IPS-20b (cell line): ENCODE measurements around the gene EFHC2.
"Not testable (repeated sequence)": the region's sequence is repeated elsewhere in the genome, so short reads cannot be mapped to it uniquely, and the experiment has no call there.

Experiments used
- H3K27ac ChIP-seq: one replicate; pipeline ENCODE4 v1.5.1; 2013; ENCODE audit warnings: low read length
- H3K27me3 ChIP-seq: 2 replicates; pipeline ENCODE4 v1.6.1; 2013; ENCODE audit warnings: mild to moderate bottlenecking, low read length, inconsistent platforms; ENCODE audit not compliant: insufficient read depth
- H3K36me3 ChIP-seq: 2 replicates; pipeline ENCODE4 v1.6.1; 2013; ENCODE audit warnings: low read depth, mild to moderate bottlenecking, inconsistent platforms, low read length, moderate library complexity; ENCODE audit not compliant: insufficient read depth
- H3K4me1 ChIP-seq: 2 replicates; pipeline ENCODE4 v1.6.1; 2013; ENCODE audit warnings: mild to moderate bottlenecking, control low read depth, inconsistent platforms, low read length, moderate library complexity; ENCODE audit not compliant: insufficient read depth
- H3K4me3 ChIP-seq: 2 replicates; pipeline ENCODE4 v1.5.1; 2013; ENCODE audit warnings: mild to moderate bottlenecking, low read length, inconsistent platforms
- H3K9ac ChIP-seq: 2 replicates; pipeline ENCODE4 v1.6.1; 2013; ENCODE audit warnings: low read depth, mild to moderate bottlenecking, inconsistent platforms, low read length, moderate library complexity
- H3K9me3 ChIP-seq: 2 replicates; pipeline ENCODE4 v1.6.1; 2013; ENCODE audit warnings: mild to moderate bottlenecking, low read depth, low read length, inconsistent platforms; ENCODE audit not compliant: insufficient read depth

Gene EFHC2

DNA sequence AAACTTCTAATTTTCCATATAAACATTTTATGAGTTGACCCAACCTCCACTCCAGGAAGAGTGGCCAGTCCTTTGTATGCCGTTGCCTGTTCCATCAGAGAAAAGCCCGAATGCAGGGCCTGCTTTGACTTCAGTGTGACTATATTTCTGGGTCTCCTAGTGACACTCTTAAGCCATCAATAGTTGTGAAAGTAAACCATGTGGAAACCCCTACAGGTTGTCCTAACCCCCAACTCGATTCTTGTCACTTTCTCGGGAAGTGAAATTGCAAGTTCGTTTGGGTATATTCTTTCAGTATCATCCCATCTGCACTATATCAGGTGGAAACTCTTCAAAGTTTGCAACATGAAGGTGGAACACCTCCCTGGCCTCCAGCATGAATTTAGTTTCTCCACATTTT, 52.8 kb downstream of the EFHC2 start:
- Histone ChIP-seq H3K4me1 (no peaks in the 10 kb centered on the region), H3K27ac (no peak overlapping the region), H3K9ac (no peak overlapping the region)

DNA sequence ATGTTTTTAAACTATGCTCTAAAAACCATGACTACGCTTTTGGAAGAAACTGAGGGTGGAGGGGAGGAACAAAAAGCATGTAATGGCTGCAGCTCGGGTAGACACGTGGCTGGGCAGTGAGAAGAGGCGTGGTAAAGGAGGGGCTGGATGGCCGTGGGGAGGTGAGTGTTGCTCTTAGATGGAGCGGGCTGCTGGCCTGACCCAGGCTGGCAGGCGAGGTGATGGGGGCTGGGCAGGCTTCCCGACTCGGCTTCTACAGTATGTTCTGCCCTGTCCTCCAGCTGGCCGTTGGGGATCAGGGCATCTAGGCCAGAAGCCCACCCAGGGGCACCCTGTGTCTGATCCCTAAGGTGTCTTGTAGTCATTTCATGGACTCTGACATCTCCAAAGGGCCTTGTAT, 60.7 kb downstream of the EFHC2 start:
- Histone ChIP-seq H3K27me3 (no peaks in the 10 kb centered on the region), H3K36me3 (no peaks in the 10 kb centered on the region), H3K9me3 (no peaks in the 10 kb centered on the region), H3K4me3 (no peak overlapping the region), H3K27ac (no peak overlapping the region), H3K9ac (no peak overlapping the region), H3K4me1 (no peaks in the 10 kb centered on the region)

More for the DNA sequence above, 52.8 kb downstream of the EFHC2 start:
- Histone ChIP-seq H3K27me3 (no peaks in the 10 kb centered on the region), H3K9me3 (no peaks in the 10 kb centered on the region), H3K36me3 (no peaks in the 10 kb centered on the region), H3K4me3 (no peak overlapping the region)

DNA sequence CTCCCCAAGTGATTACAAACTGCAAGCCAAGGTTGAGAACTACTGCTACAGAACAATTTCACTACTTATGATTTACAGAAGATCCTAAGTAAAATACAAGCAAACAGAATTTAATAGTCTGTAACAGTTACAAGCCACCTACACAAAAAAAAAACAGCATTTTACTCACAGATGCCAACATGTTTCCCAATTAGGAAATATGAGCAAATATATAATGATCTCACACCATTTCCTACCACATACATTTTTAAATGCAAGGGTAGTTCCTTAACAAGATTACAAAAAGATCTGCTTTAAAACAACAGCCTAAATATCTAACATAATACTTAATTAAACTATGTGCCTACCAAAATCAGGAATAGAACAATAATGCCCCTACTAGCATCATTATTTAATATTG, 63.4 kb downstream of the EFHC2 start:
- Histone ChIP-seq H3K4me3 (no peak overlapping the region), H3K9me3 (no peaks in the 10 kb centered on the region), H3K27me3 (no peaks in the 10 kb centered on the region), H3K27ac (no peak overlapping the region), H3K9ac (no peak overlapping the region), H3K4me1 (no peaks in the 10 kb centered on the region), H3K36me3 (no peaks in the 10 kb centered on the region)

DNA sequence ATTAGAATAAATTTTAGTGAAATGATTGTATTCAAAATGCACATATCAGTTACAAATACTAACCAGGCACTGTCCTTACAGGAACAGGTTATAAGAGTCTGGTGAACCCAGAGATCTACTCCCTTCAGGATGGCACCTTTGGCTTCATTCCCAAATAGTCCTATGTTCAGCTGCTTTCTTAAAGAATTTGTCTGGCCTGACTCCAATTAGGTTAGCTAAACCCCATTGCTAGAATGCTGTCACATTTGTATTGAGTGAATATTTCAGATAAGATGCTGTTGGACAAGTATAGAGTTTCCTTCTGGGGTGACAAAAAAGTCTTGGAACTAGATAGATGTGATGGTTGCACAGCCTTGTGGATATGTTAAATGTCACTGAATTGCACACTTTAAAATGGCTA, 69.4 kb downstream of the EFHC2 start:
- no peak overlapping the region for H3K9ac ChIP-seq
- no peak overlapping the region for H3K27ac ChIP-seq
- no peaks in the 10 kb centered on the region for H3K27me3 ChIP-seq
- no peaks in the 10 kb centered on the region for H3K4me1 ChIP-seq
- no peaks in the 10 kb centered on the region for H3K9me3 ChIP-seq
- no peaks in the 10 kb centered on the region for H3K36me3 ChIP-seq
- no peak overlapping the region for H3K4me3 ChIP-seq

DNA sequence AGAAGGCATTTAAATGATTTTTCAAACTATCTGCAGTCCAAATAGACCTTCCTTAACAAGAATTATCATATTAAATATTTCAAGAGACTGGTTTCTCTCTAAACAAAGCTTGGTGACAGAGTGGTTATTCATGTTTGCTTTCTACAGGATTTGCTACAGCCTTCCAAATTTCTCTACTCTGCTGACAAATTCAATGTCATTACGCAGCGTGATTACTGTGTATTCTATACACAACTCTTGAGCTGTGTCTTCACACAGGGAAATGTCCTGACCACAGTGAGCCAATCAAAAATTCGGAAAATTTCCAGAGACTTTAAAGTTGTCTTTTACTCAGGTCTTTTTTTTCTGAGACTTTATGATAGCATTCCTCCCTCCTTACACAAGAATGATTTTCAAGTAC, 75.6 kb downstream of the EFHC2 start:
- no peak overlapping the region for H3K4me3 ChIP-seq
- no peak overlapping the region for H3K9ac ChIP-seq
- no peaks in the 10 kb centered on the region for H3K36me3 ChIP-seq
- H3K27me3 ChIP-seq, result no peaks in the 10 kb centered on the region
- peaks cover 10% of the 10 kb centered on the region; the same call in 1 of the 2 replicates for H3K4me1 ChIP-seq
- H3K27ac ChIP-seq, result no peak overlapping the region
- no peaks in the 10 kb centered on the region for H3K9me3 ChIP-seq

DNA sequence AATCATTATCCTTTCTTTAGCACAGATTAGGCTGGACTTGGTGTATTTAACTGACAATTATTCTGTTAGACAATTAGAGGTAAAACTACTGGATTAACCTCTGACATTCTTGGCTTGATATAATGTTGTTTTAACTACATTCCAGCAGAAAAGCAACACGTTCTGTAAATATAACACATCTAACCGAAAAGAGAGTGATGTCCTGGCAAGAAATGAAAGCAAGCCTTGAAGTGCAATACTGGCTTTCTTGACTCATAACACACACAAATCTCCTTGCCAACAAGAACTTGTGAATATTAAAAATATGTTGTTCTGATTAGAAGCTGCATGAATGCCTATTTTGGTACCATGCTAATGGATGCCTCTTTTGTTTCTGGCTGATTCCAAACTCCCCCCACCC, 76.4 kb downstream of the EFHC2 start:
- H3K27ac ChIP-seq, result no peak overlapping the region
- no peaks in the 10 kb centered on the region for H3K36me3 ChIP-seq
- H3K4me1 ChIP-seq, result peaks cover 10% of the 10 kb centered on the region; the same call in 1 of the 2 replicates
- H3K4me3 ChIP-seq, result no peak overlapping the region
- H3K9me3 ChIP-seq, result no peaks in the 10 kb centered on the region
- H3K9ac ChIP-seq, result no peak overlapping the region
- H3K27me3 ChIP-seq, result no peaks in the 10 kb centered on the region

DNA sequence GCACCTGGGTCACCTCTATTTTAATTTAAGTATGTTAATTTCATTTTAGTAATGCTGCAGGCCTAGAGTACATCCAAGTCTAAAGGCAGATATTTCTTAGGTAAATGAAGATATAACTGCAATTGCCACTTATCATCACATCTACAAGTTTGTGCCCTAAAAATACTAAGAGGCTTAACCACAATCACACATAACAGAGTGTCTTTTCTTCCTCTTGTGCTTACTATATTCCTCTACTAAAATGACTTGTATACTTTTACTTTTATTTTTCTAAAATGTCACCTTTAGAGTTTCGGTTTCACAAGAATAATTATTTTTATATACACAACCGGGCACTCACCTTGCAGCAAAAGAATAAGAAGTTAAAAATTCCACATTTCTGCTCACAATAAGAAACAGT, 77.9 kb downstream of the EFHC2 start:
- Histone ChIP-seq H3K36me3 (no peaks in the 10 kb centered on the region), H3K9me3 (no peaks in the 10 kb centered on the region), H3K4me1 (peaks cover 10% of the 10 kb centered on the region; the same call in 1 of the 2 replicates), H3K4me3 (no peak overlapping the region), H3K27me3 (no peaks in the 10 kb centered on the region), H3K27ac (no peak overlapping the region), H3K9ac (no peak overlapping the region)

DNA sequence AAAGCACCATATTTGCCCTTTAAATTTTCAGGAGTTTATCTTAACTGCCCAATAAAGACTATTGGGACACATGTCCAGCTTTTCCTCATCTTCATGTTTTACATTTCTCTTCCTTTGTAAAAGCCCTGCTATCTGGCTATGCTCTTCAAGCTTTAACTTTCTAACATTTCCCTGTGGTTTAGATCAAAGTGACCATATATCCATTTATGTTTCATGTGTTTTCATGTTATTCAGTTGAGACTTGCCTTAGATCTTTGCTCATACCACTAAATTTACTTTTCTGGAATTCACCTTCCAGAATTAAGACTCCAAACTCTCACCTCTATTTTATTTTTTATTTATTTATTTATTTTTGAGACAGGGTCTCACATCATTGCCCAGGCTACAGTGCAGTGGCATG, 78.5 kb downstream of the EFHC2 start:
- H3K4me3 ChIP-seq, result no peak overlapping the region
- no peaks in the 10 kb centered on the region for H3K9me3 ChIP-seq
- peaks cover 10% of the 10 kb centered on the region; the same call in 1 of the 2 replicates for H3K4me1 ChIP-seq
- no peak overlapping the region for H3K9ac ChIP-seq
- no peaks in the 10 kb centered on the region for H3K36me3 ChIP-seq
- H3K27me3 ChIP-seq, result no peaks in the 10 kb centered on the region
- H3K27ac ChIP-seq, result no peak overlapping the region

DNA sequence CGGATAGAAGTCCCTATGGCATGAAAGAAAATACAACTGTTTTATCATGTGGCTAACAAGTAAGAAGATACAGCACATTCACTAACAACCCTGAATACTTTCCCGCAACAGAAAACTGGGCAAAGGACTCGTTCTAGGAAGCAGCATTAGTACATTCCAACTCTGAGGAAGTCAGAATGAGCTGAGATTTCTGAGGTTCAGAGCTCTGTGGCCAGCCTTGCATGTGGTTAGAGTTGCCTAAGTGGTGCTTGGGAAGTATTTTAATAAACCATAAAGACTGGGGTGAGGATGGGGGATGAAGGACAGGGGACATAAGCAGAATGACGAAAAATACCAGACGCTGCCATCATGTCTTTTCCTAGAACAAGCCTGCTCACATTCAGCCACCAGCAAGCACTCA, 82.2 kb downstream of the EFHC2 start:
- H3K36me3 ChIP-seq, result no peaks in the 10 kb centered on the region
- H3K27ac ChIP-seq, result no peak overlapping the region
- no peaks in the 10 kb centered on the region for H3K4me1 ChIP-seq
- no peaks in the 10 kb centered on the region for H3K9me3 ChIP-seq
- H3K4me3 ChIP-seq, result no peak overlapping the region
- no peak overlapping the region for H3K9ac ChIP-seq
- no peaks in the 10 kb centered on the region for H3K27me3 ChIP-seq

DNA sequence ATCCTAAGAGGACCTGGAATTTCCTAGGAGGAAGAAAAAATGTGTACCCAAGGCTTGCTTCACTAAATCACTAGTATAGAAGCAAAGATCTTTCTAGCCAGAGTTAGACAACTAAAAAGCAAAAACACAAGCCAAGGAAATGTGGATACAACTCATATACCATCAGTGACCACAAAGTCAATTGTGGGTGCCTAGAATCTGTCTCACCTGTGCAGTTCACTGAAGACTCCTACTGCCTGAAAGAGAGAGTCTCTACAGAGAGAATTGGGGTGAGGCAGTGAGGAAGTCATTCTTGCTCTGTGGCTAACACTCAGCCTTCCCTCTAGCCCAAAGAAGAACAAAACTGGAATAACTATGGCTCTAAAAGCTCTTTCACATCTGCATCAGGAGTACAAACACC, 82.9 kb downstream of the EFHC2 start:
- Histone ChIP-seq H3K27me3 (no peaks in the 10 kb centered on the region), H3K4me1 (no peaks in the 10 kb centered on the region), H3K36me3 (no peaks in the 10 kb centered on the region), H3K27ac (no peak overlapping the region), H3K4me3 (no peak overlapping the region), H3K9ac (no peak overlapping the region), H3K9me3 (no peaks in the 10 kb centered on the region)

DNA sequence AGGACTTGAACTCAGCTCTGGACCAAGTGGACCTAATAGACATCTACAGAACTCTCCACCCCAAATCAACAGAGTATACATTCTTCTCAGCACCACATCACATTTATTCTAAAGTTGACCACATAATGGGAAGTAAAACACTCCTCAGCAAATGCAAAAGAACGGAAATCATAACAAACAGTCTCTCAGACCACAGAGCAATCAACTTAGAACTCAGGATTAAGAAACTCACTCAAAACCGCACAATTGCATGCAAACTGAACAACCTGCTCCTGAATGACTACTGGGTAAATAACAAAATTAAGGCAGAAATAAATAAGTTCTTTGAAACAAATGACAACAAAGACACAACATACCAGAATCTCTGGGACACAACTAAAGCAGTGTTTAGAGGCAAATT, 87.7 kb downstream of the EFHC2 start:
- H3K4me1 ChIP-seq, H3K27me3 ChIP-seq, H3K9me3 ChIP-seq, H3K36me3 ChIP-seq, H3K27ac ChIP-seq, H3K9ac ChIP-seq, H3K4me3 ChIP-seq: not testable (repeated sequence)

DNA sequence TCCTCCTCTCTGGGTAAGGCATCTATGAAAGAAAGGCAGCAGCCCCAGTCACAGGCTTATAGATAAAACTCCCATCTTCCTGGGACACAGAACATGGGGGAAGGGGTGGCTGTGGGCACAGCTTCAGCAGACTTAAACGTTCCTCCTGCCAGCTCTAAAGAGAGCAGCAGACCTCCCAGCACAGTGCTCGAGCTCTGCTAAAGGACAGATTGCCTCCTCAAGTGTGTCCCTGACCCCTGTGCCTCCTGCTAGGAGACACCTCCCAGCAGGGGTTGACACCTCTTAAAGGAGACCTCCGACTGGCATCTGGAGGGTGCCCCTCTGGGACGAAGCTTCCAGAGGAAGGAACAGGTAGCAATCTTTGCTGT, 89.9 kb downstream of the EFHC2 start:
- Histone ChIP-seq H3K4me1 (peaks cover 6% of the 10 kb centered on the region; the same call in 1 of the 2 replicates), H3K9me3 (no peaks in the 10 kb centered on the region), H3K4me3 (no peak overlapping the region), H3K27me3 (no peaks in the 10 kb centered on the region), H3K36me3 (no peaks in the 10 kb centered on the region), H3K27ac (no peak overlapping the region), H3K9ac (no peak overlapping the region; the same call in 1 of the 2 replicates)
